HG03135 (cell line): ENCODE measurements around the gene SPRN.

ENCODE experiments used
- ATAC-seq: cut with Tn5 transposase; IDR thresholded peaks from one replicate; pipeline ENCODE4 v1.9.1; 2021; ENCODE audit warnings: mild to moderate bottlenecking, moderate library complexity; ENCODE audit not compliant: unreplicated experiment

SPRN gene

GRCh38 chr10:133411523-133412380, 12.7 kb downstream of the SPRN start:
- ATAC-seq, result no peak

GRCh38 chr10:133405844-133406527, 18.4 kb downstream of the SPRN start:
- ATAC-seq, result no peak

GRCh38 chr10:133405272-133405671, 19.2 kb downstream of the SPRN start:
- ATAC-seq, result no peak

GRCh38 chr10:133403784-133404183, 20.6 kb downstream of the SPRN start:
- ATAC-seq, result no peak

GRCh38 chr10:133403359-133403758, 21.1 kb downstream of the SPRN start:
- no peak for ATAC-seq

- ATAC-seq, result no peak
Measured at GRCh38 chr10:133401981-133402725, 22.3 kb downstream of the SPRN start.

GRCh38 chr10:133401500-133401899, 22.9 kb downstream of the SPRN start:
- ATAC-seq, result peak; percentile 2

GRCh38 chr10:133400624-133401424, 23.6 kb downstream of the SPRN start:
- peak; percentile 72 for ATAC-seq

- no peak for ATAC-seq
Measured at GRCh38 chr10:133399123-133399601, 25.3 kb downstream of the SPRN start.

GRCh38 chr10:133397938-133398337, 26.5 kb downstream of the SPRN start:
- ATAC-seq, result no peak

- no peak for ATAC-seq
Measured at GRCh38 chr10:133396035-133396624, 28.3 kb downstream of the SPRN start.

- no peak for ATAC-seq
Measured at GRCh38 chr10:133394801-133395221, 29.6 kb downstream of the SPRN start.

- ATAC-seq, result peak; percentile 60
Measured at GRCh38 chr10:133394064-133394663, 30.3 kb downstream of the SPRN start, which contains the start of gene MTG1. Gene MTG1 (plus strand): TSS chr10:133394157. CDS start chr10:133394221, 64 bp downstream.

- ATAC-seq, result no peak
Measured at GRCh38 chr10:133393401-133394063, 30.9 kb downstream of the SPRN start.

- ATAC-seq, result no peak
Measured at GRCh38 chr10:133391761-133392518, 32.5 kb downstream of the SPRN start.

GRCh38 chr10:133391249-133391635, 33.2 kb downstream of the SPRN start:
- ATAC-seq, result no peak

GRCh38 chr10:133390597-133391248, 33.7 kb downstream of the SPRN start:
- ATAC-seq, result no peak
